ENCODE measurements around the gene TINCR.
A peak's percentile ranks its signal among the peaks of the same experiment; 100 is the strongest.

The TINCR gene

DNA sequence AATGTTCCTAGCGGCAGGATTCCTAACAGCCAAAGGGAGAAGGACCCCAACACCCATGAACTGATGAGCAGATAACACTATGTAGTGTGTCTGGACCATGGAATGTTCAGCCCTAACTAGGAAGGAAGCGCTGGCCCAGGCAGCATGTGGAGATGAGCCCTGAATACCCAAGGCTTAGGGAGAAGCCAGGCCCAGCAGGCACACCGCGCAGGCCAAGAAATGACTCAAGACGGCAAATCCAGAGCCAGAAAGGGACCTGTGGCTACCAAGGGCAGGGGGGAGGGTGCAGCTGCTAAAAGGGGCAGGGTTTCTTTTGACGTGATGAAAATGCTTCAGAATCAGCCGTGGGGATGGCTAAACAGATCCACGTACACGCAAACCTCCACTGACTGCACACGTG lies 20.7 kb upstream of the TINCR start:
- FAIRE-seq (no peak), DNase-seq (ENCODE audit: insufficient read length) (no peak)
- TF ChIP-seq POLR2A (IDR thresholded peaks at IDR 0.05; ENCODE audit: low read depth, low read length) (no peak), POLR2AphosphoS5 (IDR thresholded peaks at IDR 0.05; ENCODE audit: low read depth, low read length) (no peak), TAF1 (IDR thresholded peaks at IDR 0.05; ENCODE audit: borderline replicate concordance, low read depth, low read length) (no peak)

DNA sequence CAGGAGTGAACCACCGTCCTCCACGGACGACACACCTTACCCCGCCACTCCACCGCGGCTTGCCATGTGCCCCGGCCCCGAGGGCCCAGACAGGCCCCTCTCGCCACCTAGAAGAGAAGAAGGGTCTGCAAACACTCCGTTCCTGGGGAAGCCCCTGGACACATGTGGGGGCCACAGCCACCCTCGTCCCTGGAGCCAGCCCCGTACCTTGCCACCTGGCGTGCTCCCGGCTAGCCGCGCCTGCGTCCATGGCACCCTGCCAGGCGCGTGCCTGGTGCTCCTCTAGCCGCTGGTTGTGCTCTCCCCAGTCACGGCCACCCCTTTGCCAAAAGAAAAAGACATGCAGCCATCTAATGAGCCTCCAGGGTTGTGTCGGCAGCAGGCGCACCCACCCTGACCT lies 19.9 kb upstream of the TINCR start:
- FAIRE-seq (no peak), DNase-seq (ENCODE audit: insufficient read length) (no peak)
- TF ChIP-seq POLR2A (IDR thresholded peaks at IDR 0.05; ENCODE audit: low read depth, low read length) (no peak), POLR2AphosphoS5 (IDR thresholded peaks at IDR 0.05; ENCODE audit: low read depth, low read length) (no peak), TAF1 (IDR thresholded peaks at IDR 0.05; ENCODE audit: borderline replicate concordance, low read depth, low read length) (no peak)

DNA sequence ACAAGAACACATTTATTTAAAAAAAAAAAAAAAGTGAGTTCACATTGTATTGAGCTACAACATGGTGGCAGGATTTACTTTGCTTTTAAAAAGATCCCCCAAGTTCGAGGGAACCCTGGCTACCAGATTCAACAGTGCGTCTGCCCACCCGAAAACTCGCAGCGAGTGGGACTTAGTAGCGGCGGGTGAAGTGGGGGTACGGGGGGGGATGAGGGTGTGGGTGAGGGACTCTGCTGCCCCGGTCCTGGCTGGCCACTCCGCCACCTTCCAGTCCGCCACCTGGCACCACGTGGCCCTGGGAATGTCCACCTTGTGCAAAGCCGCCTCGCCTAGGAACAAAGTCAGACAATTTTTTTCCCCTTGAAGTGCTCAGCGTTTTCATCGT lies 19.3 kb upstream of the TINCR start:
- FAIRE-seq (no peak), DNase-seq (ENCODE audit: insufficient read length) (no peak)
- no peak for TF ChIP-seq POLR2A (IDR thresholded peaks at IDR 0.05; ENCODE audit: low read depth, low read length)
- no peak for TF ChIP-seq TAF1 (IDR thresholded peaks at IDR 0.05; ENCODE audit: borderline replicate concordance, low read depth, low read length)
- no peak for TF ChIP-seq POLR2AphosphoS5 (IDR thresholded peaks at IDR 0.05; ENCODE audit: low read depth, low read length)

DNA sequence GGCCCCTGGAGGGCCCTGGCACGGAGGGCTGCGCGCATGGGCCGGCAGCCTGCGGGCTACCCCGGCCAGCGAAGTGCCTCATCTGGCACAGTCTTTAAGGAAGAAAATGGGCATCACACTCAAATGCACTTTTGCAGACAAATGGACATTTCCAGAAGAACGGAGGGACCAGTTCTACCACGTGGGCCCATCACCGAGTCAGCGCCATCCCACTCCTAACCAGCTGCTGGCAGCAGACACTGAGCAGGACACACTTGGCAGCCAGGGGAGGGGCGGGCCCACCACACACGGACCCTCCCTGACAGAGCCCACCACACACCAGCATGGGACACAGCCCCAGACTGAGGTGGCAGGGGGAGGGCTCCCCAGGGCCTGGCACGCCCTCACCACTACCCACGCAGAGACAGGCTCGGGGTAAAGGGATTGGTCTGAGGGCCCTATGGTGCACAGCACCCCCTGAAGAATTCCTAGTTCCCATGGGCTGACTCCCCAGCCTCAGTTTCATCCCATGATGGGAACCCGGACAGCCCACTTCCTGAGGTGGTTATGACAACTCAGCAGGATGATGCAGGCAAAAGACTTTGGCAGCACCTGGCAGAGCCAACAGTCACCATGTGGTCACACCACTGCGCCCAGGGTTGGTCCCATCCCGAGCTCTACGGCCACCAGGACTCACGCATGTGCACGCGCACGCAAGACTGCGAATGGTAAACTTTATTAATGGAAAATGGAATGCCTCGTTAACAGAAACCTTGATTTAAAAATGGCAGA lies 18.7 kb upstream of the TINCR start:
- DNase-seq (ENCODE audit: insufficient read length) (no peak), FAIRE-seq (no peak)
- TF ChIP-seq POLR2AphosphoS5 (IDR thresholded peaks at IDR 0.05; ENCODE audit: low read depth, low read length) (0 out of 2 replicates have a peak, but pooled peaks have one; percentile 58), TAF1 (IDR thresholded peaks at IDR 0.05; ENCODE audit: borderline replicate concordance, low read depth, low read length) (no peak), POLR2A (IDR thresholded peaks at IDR 0.05; ENCODE audit: low read depth, low read length) (no peak; the same call in 1 of the 2 replicates)

DNA sequence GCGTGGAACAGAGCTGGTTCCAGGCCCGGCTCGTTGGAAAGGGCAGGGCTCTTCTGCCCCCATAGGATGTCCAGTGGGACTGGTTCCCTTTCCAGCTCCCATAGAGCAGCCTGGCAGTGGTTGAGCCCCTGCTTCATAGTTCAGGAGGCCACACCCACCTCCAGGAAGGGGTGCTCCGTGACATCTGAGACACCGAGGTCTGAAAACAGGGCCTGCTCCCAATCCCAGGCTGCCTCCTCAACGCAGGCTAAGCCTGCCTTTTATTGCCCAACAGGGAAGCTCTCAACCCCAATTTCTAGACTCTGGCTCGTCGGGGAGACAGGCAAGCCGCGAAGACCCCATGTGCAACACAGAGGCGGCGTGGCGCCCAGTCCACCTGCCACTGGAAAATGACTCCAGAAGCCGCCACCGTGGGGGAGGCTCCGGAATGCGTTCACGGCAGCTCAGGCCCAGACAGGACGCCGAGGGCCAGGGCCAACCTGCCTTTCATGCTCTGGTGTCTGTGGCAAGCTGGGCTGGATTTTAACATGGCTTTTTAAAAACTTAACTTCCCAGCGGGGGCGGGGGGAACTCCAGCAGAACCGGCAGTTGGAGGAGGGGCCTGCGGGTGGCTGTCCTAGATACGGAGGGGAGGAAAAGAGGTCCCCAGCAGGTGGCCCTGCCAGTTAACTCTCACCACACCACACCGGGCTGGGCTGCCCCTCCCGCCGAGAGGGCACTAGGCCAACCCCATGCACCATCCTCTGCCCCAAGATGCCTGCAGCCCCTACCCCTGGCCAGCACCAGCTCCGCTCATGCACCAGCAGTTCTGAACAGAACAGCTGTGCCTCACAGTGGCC lies 17.9 kb upstream of the TINCR start:
- FAIRE-seq: no peak
- no peak for TF ChIP-seq POLR2AphosphoS5 (IDR thresholded peaks at IDR 0.05; ENCODE audit: low read depth, low read length)
- peak; percentile 13; the same call in 1 of the 2 replicates for TF ChIP-seq POLR2A (IDR thresholded peaks at IDR 0.05; ENCODE audit: low read depth, low read length)
- TF ChIP-seq TAF1 (IDR thresholded peaks at IDR 0.05; ENCODE audit: borderline replicate concordance, low read depth, low read length): no peak
- DNase-seq (ENCODE audit: insufficient read length): no peak

DNA sequence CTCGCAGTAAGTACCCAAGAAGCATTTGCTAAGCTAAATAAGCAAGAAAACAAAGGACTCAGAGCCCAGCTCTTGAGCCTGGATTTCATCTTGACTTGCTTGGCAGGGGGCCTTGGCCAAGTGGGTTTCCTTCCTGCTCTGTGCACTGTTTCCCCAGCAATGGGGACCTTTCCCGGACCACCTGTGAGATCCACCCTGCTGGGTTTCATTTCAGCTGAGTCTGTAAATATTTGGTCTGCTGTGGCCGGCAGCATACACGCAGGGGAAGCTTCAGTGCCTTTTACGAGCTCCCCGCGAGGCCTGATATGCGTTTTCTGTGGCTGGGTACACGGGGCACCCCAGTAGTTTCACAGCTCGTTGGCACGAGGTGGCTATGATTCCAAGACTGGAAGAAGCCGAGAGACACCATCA lies 12.4 kb upstream of the TINCR start:
- DNase-seq (ENCODE audit: insufficient read length) (no peak), FAIRE-seq (no peak)
- TF ChIP-seq POLR2AphosphoS5 (IDR thresholded peaks at IDR 0.05; ENCODE audit: low read depth, low read length) (no peak), TAF1 (IDR thresholded peaks at IDR 0.05; ENCODE audit: borderline replicate concordance, low read depth, low read length) (no peak), POLR2A (IDR thresholded peaks at IDR 0.05; ENCODE audit: low read depth, low read length) (no peak)

DNA sequence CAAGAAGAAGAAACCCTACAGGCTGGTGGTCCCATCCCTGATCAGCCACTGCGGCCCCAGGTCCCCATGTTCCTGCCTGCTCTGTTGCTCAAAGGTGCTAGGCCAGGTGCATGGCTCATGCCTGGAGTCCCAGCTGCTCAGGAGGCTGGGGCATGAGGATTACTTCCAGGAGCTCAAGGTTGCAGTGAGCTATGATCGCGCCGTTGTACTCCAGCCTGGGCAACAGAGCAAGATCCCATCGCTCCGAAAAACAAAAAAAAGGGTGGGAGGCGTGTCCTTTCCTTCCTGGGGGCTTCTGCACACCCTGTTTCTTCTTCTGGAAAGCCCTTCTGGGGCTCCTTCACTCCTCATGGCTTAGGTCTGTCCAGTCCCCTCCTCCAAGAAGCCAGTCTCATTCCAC lies 11.9 kb upstream of the TINCR start:
- DNase-seq (ENCODE audit: insufficient read length) (no peak), FAIRE-seq (no peak)
- TF ChIP-seq POLR2AphosphoS5 (IDR thresholded peaks at IDR 0.05; ENCODE audit: low read depth, low read length) (no peak), POLR2A (IDR thresholded peaks at IDR 0.05; ENCODE audit: low read depth, low read length) (no peak), TAF1 (IDR thresholded peaks at IDR 0.05; ENCODE audit: borderline replicate concordance, low read depth, low read length) (no peak)

DNA sequence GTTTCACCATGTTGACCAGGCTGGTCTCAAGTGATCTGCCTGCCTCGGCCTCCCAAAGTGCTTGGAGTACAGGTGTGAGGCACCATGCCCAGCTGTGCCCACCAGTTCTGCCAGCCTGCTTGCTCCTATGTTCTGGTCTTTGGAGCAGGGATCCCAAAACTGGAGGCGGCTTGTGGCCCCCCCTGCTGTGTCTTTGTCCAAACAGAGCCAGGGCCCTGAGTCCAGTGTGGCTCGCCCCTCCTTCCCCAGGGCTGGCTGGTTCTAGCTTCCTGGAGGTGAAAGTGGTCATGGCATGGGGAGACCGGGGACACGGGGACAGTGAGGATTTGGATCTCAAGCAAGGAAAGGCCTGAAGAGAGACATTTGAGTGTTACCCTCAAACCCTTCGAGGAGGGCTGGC lies 11.5 kb upstream of the TINCR start:
- TF ChIP-seq POLR2AphosphoS5 (IDR thresholded peaks at IDR 0.05; ENCODE audit: low read depth, low read length) (no peak), POLR2A (IDR thresholded peaks at IDR 0.05; ENCODE audit: low read depth, low read length) (no peak), TAF1 (IDR thresholded peaks at IDR 0.05; ENCODE audit: borderline replicate concordance, low read depth, low read length) (no peak)
- DNase-seq (ENCODE audit: insufficient read length) (no peak), FAIRE-seq (no peak)

DNA sequence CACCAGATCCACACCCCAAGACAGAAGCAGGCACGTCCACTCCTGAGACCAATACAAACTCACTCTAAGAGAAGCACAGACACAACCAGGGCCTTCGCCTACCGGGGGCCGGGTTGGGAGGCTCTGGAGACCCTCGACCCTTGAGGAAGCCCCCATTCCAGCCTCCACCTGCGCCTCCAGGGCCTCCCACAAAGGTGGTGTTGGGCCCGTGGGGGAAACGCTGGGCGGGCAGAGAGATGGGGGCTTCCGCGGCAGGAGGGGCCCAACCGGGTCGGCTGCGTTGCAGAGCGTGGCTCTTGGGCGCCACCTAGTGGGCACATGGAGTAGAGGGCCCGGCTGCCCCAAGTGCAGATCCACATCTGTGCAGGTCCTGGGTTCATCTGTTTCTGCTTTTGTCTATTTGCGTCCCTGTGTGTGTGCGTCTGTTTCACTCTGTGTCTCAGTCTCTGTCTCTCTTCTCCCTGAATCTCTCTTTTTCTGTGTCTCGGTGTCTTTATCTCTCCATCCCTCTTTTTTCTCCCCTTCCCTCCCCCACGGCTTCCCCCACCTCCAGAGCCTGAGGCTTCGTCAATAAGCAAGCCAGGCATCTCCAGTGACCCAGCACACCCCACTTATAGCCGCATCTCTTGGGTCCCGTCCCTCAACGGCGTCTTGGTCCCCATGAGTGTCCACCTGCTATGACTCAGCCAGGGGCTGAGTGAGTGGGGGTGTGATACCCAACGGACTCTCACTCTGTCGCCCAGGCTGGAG lies 10.5 kb upstream of the TINCR start:
- FAIRE-seq: peak; percentile 5
- TF ChIP-seq POLR2A (IDR thresholded peaks at IDR 0.05; ENCODE audit: low read depth, low read length) (no peak), TAF1 (IDR thresholded peaks at IDR 0.05; ENCODE audit: borderline replicate concordance, low read depth, low read length) (no peak), POLR2AphosphoS5 (IDR thresholded peaks at IDR 0.05; ENCODE audit: low read depth, low read length) (no peak)
- peak; percentile 84 for DNase-seq (ENCODE audit: insufficient read length)

DNA sequence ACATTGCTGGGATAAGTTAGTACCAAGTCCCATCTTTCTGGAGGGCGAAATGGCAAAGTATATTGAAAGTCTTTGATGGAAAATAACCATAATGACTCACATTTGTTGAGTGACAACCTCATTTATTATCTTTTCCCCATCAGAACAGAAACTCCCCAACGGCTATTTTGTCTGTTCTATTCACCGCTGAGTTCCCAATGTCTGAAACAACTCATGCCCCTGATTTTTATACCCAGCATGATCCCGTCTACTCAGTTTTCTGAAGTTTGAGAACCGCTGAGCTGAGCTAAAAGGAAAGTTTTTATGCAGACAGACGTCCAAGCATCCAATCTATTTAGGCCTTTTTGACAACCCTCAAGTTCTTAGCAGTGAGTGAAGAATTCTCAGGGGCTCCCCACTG lies 7.8 kb upstream of the TINCR start:
- FAIRE-seq (no peak), DNase-seq (ENCODE audit: insufficient read length) (no peak)
- no peak for TF ChIP-seq TAF1 (IDR thresholded peaks at IDR 0.05; ENCODE audit: borderline replicate concordance, low read depth, low read length)
- TF ChIP-seq POLR2AphosphoS5 (IDR thresholded peaks at IDR 0.05; ENCODE audit: low read depth, low read length): no peak
- TF ChIP-seq POLR2A (IDR thresholded peaks at IDR 0.05; ENCODE audit: low read depth, low read length): no peak

All from GM12892 (cell line).